Middle frontal gyrus (tissue), 1 donor: ENCODE results near the gene HS3ST6.
"Not testable (repeated sequence)": the region's sequence is repeated elsewhere in the genome, so short reads cannot be mapped to it uniquely, and the experiment has no call there.

ENCODE experiments used
- DNase-seq: peaks from one replicate; pipeline ENCODE4 v3.0.0-alpha.2; 2015; ENCODE audit warnings: low spot score; ENCODE audit errors: extremely low spot score

Gene HS3ST6

DNA sequence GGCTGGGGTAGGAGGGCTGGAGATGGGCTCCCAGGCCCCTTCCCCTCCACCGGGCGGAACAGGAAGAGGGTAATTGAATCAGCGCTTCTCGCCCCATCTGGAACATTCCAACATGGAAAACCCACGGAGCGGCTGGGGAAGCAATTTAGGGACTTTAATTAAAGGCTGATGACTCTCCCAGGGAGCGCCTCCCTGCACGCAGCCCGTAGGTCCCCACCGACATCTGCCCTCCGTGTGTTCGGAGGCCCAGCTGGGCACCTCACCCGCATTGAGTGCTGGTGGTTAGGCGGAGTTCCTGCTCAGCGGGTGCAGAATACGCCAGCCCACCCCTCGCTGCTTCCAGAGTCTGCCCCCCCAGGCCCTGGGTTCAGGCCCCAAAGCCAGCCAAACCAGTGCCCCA is 10.0 kb downstream of the HS3ST6 start:
- DNase-seq = no peak

DNA sequence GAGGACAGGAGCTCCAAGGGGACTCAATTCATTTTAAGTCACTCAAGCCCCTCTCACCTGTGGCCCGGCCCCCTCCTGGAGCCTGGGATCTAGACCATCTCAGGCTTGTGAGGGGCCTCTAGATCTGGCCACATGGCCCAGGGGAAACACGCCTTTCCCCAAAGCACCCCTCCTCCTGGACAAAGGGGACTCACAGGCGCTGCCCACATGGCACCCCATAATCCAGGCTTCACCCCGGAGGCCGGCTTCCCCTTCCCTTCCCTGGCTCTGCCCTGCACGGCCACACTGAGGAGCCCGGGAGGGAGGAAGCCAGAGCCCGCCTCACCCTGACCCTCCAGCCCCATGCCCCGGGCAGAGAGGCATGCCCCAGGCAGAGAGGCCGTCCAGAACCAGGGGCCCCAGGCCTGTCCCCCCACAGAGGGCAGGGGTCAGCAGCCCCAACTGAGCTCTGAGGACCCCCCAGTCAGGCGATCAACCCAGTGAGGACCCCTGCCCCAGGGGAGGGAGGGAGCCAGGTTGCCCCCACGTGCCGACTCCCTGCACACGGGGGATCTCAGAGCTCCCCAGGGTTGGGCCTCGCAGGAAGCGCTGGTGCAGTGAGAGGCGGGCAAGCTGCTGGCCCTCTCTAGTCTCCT is 10.9 kb downstream of the HS3ST6 start:
- no peak for DNase-seq

DNA sequence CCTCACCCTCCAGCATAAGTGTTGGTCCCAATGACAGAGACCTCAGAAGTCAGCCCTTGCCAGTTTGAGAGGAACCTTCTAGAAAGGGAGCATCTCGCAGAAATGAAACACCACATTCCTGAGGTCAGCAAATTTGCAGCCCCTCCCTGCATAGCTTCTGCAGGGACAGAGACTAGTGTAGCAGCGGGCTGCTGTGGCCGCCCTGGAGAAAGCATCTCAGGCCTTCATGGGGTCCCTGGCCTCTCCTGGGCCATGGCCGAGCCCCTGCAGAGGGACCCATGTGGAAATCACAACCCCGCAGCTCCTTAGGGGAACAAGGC is 11.4 kb downstream of the HS3ST6 start:
- no peak for DNase-seq

DNA sequence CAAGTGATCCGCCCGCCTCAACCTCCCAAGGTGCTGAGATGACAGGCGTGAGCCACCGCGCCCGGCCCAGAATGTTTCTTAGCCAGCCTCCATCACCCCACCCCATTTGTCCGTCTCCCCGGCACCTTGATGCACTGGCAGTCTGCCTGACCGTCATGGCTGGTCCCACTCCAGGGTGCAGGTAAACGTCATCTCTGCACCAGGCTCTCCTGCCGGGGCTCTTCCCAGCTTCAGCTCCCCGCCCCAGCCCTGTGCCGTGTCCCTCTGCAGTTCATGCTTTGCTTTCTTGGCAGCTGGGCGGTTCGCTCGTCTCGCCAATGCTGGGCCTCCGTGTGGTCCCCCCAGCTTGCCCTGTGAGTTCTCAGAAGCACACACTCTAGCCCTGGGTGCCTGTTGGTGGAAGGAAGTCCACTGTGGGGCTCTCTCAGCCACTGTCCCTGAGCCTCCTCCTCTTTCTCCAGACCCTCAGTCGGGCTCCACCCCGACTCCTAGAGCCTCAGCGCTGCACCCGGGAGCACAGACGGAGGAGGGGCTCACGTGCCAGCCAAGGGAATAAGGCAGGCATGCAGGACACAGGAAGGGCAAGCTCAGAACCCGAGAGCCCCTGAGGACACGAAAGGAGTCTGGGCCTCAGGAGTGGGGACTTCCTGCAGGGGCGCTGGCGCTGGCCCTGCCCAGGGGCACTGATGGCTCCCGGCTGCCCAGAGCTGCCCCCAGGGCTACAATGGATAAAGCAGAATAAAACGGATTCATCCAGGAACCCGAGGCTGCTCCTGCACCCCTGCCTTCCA is 12.0 kb downstream of the HS3ST6 start:
- DNase-seq = no peak

DNA sequence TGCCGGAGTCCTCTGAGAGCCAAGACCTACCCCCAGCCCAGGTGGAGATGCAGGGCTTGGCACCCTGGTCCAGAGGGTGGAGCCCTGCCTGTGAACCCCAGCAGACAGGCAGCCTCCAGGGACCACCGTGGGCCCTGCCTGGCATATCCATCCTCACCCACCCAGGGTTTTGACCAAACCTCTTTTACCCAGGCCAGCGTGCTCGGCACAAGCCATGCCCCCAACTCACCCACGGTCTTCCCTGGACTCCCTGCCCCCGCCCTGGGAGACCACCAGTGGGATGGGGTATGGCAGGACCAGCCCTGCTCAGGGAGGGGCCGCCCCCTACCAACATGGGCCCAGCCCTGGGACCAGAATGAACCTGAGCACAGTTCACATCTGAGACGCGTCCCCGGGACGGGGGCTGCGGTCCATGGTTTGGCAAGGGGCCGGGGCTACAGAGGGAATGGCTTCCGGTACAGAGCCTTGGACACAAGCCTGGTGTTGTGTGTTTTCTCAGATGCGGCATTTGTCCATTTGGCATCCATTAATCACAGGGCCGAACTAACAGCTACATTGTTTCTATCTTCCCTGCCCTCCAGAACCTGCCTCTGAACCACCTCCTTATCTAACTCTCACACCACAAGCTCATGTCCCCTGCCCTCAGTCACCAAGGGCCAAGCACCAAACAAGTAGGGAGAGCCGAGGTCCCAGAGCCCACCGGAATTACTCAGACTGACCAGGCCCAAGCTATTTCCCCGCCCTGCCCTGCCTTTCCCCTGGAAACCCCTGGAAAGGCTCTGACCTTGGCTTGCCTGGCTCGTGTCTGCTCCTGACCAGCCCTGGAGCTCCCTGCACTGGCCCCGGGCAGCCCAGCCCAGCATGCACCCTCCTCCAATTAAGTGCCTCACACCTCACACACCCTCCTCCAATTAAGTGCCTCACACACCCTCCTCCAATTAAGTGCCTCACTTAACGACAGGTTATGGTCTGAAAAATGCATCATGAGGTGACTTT is 14.1 kb downstream of the HS3ST6 start:
- no peak for DNase-seq

DNA sequence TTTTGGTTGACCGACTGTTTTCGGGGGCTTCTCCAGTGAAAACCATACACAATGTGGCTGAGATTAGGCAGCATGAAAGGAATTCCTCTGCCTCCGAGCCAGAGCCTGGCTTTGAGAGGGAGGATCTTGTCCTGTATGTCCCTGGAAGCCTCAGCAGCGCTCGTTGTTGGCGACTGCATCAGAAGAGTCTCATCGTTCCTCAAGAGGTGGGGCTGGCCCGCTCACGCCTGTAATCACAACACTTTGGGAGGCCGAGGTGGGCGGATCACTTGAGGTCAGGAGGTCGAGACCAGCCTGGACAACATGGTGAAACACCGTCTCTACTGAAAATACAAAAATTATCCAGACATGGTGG is 15.0 kb downstream of the HS3ST6 start:
- DNase-seq = no peak

DNA sequence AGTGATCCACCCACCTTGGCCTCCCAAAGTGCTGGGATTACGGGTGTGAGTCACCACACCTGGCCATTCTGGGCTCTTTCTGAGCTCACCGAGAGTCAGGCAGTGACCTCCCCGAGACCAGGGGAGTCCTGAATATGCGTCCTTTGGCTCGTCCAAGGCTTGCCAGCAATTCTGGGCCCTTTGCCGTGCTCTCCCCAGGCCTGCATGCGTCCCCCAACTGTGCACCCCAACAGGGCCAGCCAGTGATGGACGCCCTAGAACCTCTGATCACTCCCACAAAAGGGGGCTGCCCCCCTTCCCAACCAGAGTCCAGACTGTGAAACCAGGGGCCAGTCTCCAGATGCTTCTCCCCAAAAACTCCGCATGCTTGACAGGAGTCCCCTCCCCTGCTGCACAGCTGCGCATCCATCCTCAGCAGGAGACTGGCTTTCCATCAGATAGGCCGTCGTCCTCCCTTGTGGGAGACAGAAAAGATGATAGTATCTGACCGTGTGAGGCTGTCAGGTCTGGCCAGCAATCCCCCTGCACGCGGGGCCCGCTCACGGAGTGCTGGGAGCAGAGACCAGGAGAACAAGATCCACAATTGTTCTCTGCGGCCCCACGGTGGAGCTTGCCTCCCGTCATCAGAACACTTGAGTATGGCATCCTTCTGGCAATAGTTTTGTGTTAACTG is 15.5 kb downstream of the HS3ST6 start:
- DNase-seq = no peak

DNA sequence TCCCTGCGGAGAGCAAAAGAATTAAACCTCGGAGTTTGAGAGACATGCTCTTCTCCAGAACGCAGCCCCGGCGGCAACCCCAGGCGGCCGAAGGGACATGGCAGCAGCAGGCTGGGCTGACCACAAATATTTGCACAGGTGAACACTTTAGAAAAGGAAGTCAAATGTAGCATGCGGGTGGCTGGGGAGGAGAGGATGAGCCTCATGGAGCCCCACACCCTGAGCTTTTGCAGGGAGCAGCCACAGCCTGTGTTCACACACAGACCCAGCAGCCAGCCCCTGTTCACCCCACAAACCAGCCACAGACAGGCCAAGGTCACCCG is 17.8 kb downstream of the HS3ST6 start:
- no peak for DNase-seq

DNA sequence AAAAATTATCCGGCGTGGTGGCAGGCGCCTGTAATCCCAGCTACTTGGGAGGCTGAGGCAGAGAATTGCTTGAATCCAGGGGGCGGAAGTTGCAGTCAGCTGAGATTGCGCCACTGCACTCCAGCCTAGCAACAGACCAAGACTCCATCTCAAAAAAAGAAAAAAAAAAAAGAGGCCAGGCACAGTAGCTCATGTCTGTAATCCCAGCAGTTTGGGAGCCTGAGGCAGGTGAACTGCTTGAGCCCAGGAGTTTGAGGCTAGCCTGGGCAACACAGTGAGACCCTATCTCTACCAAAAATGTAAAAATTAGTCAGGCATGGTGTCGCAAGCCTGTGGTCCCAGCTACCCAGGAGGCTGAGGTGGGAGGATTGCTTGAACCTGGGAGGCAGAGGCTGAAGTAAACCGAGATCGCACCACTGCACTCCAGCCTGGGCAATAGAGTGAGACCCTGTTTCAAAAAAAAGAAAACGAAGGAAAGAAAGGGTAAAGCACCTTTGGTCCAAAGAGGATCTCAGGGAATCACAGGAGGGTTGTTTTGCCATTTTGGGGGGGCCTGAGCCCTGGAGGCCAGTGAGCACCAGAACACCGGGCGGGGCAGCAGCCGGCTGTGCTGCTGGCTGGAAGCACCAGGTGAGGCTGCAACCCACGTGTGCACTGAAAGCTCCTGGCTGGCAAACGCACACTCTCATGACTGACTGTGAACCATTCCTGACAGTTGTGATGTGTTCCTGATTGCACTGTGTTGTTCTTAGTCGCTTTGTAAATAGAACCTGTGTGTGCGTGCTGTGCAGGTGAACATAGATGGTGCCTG is 18.4 kb downstream of the HS3ST6 start:
- no peak for DNase-seq

DNA sequence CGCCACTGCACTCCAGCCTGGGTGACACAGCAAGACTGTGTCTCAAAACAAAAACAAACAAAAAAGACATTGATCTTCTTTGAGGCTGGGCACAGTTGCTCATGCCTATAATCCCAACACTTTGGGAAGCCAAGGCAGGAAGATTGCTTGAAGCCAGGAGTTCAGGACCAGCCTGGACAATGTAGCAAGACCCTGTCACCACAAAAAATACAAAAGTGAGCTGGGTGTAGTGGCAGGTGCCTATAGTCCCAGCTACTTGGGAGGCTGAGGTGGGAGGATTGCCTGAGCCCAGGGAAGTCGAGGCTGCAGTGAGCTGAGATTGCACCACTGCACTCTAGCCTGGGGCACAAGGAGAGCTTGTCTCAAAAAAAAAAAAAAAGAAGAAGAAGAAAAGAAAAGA is 20.5 kb downstream of the HS3ST6 start:
- DNase-seq = not testable (repeated sequence)

DNA sequence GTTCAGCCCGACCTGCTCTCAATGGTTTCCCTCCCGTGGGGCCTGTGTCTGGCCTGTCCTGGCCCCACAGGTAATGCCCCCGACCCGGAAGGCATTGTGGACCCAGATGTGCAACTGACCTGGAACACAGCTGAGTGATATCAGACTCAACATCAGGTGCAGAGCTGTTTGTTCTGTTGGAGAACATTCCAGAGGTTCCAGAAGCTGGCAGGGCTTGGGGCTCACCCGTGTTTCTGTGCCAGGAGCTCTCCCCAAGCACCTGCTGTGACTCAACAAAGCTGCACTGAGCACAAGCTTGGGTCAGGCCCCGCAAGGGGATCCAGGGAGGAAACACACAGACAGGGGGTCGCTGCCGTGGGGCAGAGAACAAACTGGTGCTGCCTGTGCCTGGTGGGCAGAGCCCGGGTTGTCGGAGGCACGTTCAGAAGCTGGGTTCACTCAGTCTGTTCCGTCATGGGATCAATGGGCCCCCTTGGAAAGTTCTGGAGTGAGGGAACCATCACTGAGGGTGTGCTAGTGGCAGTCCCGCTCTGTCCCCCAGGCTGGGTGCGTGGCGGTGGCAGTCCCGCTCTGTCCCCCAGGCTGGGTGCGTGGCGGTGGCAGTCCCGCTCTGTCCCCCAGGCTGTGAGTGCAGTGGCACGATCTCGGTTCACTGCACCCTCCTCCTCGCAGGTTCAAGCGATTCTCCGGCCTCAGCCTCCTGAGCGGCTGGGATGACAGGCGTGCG is 22.1 kb downstream of the HS3ST6 start:
- DNase-seq = no peak

DNA sequence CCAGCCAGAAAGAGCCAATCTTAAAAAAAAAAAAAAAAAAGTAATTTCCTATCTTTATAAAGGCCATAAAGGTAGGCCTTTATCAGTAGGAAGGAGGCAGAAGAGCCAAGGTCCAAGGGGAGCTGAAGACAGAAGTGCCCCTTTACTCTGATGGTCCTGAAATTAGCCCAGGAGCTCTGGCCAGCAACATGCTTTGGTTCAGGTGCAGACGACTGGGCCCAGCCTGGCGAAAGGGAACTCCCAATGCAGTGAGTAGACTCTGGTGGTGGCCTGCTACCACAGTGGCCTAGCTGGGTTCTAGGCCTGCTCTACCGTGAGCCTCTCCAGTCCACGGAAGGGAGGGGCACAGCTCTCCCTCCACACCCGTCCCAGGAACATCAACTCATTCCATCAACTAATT is 23.1 kb downstream of the HS3ST6 start:
- no peak for DNase-seq

DNA sequence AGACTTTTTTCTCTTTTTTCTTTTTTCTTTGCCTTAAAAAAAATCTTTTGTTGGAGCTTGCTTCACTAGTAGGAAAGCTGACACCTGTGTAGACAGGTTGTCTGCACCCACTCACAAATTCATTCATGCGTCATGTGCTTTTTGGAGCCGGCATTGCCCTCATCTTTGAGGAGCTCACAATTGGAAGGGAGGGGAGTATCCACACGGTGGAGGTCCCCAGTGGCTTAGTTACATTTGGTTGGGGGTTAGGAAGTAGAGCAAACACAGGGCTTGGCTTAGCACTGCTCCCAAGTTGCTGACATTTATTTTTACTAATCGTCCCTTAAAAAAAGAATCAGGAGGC is 27.5 kb downstream of the HS3ST6 start:
- DNase-seq = no peak

DNA sequence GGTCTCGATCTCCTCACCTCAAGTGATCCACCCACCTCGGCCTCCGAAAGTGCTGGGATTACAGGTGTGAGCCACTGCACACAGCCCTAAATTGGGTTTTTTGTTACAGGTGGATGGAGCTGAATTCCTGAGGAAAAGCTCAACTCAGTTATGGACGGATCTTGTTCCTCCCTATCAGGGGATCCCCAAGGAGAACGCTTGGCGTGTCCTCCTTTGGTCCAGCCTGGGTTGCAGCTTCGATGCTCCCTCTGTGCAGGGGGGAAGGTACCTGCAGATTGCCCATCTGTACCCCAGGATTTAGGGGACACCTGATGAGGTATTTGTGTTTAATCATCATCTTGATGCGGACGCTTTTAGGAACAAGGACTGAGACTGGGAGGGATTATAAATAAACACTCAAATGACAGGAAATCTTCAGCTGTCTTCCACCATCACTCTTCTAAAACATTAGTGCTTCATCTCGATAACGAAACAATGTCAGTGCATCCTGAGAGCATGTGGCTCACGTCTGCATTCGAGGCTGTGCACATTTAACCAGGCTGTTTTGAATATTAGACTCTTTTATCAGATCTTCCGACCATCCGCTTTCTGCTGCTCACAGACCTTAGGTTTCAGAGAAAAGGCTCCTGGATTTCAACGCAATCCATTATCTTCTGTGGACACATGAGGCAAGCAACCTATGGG is 28.0 kb downstream of the HS3ST6 start:
- no peak for DNase-seq

DNA sequence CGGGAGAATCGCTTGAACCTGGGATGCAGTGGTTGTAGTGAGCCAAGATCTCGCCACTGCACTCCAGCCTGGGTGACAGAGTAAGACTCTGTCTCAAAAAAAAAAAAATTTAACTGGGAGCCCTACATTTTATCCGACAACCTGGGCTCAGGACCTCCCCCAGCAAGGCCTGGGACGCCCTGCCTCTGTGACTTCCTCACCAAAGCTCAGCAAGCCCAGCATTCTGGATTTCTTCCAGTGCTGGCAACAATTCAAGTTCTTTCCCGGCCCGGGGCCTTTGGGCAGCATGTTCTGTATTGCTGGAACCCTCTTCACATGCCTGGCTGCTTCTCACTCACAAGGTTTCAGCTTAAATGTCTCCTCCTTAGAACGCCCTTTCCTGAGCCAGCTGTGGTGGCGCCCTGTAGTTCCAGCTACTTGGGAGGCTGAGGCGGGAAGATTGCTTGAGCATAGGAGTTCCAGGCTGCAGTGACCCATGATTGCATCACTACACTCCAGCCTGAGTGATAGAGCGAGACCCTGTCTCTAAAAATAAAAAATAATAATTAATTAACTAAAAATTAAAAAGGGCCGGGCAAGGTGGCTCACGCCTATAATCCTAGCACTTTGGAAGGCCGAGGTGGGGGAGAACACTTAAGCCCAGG is 30.4 kb downstream of the HS3ST6 start:
- no peak for DNase-seq

DNA sequence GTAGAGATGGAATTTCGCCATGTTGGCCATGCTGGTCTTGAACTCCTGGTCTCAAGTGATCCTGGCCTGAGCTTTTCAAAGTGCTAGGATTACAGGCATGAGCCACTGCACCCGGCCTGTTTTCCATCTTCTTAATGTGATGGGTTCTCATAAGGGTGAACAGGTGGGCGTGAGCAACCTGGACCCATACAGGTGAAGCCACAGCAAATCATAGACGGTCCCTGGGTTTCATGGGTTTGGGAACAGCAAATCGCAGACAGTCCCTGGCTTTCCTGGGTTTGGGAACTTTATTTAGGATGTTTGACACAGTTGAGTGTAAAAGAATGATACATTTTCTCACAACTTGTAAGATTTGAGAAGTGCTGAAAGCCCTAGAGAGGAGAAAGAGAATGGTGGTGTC is 33.3 kb downstream of the HS3ST6 start:
- no peak for DNase-seq

DNA sequence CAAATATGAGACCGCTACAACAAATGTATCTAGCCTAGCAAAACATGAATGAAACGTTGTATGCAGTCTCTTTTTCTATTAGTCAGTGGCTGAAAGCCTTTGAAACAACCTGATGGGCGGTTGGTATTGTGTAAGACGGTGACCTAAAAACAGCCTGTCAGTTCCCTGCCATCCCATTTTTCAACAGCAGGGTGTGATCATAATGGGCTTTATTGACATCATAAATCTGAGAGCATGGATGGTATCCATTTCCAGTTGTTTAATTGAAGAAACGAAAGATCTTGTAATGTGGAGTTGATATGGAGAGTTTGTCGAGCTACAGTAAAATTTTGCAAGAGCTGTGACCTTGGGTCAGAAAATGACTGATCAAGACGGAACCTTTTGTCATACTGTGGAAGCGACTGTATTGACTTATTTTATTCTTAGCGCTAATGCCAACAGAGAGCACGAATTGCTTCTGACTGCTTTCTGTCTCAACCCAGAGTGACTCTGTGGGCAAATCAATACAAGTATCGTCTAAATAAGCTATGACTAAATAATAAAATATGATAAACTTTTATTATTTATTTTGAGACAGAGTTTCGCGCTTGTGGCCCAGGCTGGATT is 34.0 kb downstream of the HS3ST6 start:
- no peak for DNase-seq

DNA sequence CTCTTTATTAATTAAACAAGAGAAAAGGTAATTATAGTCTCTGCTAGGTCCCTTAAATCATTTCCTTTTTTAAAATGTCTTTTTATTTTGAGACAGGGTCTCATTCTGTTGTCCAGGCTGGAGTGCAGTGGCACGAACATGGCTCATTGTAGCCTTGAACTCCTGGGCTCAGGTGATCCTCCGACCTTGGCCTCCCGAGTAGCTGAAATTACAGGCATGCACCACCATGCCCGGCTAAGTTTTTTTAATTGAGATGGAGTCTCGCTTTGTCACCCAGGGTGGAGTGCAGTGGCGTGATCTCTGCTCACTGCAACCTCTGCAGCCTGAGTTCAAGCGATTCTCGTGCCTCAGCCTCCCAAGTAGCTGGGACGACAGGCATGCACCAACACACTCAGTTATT is 37.0 kb downstream of the HS3ST6 start:
- DNase-seq = not testable (repeated sequence)

DNA sequence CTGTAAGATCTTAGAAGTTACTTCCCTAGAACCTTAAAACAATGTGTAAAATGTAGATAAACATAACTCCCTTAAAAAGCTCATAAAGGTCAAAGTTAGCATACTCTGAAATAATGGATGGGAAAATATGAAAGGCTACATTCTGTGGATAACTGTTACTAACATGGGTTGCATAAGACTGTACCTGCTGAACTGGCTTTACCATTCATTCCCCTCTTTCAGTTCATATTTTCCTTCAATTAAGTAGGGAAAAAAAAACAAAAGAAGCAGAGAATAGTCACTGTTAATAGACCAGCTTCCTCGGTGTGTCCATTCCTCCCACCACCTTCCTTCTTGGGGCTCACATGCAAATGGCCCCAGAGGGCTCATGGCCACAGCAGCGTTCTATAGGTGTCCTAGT is 38.7 kb downstream of the HS3ST6 start:
- no peak for DNase-seq
